ENCODE results near the gene RBFOX2. TPM values are rescaled to one million over a fixed set of nuclear protein-coding genes. Genes with fewer than 3 reads are reported as not detected.

RBFOX2 gene
- total RNA-seq, 1 donor from 2014 or later = 147 TPM

GRCh38 chr22:35966314-35967045 is 62.1 kb downstream of the RBFOX2 start:
- peaks cover 52% of the 10 kb centered on the region for H3K4me1 Mint-ChIP-seq (ENCODE audit: low read depth)
- TF ChIP-seq CTCF (IDR thresholded peaks at IDR 0.05) = peak; percentile 26
- DNase-seq (ENCODE audit: low spot score) = no peak
- no peak overlapping the region for H3K4me3 Mint-ChIP-seq (ENCODE audit: unreplicated experiment)
- H3K36me3 Mint-ChIP-seq (ENCODE audit: low read depth) = no peaks in the 10 kb centered on the region
- no peaks in the 10 kb centered on the region for H3K27me3 Mint-ChIP-seq (ENCODE audit: low read depth)
- H3K9me3 Mint-ChIP-seq (ENCODE audit: low read depth) = no peaks in the 10 kb centered on the region
- H3K27ac Mint-ChIP-seq (ENCODE audit: unreplicated experiment) = no peak overlapping the region

- DNase-seq (ENCODE audit: low spot score) = no peak
- Mint-ChIP-seq H3K27ac (ENCODE audit: unreplicated experiment) (no peak overlapping the region), H3K36me3 (ENCODE audit: low read depth) (no peaks in the 10 kb centered on the region), H3K4me1 (ENCODE audit: low read depth) (peaks cover 44% of the 10 kb centered on the region), H3K27me3 (ENCODE audit: low read depth) (no peaks in the 10 kb centered on the region), H3K4me3 (ENCODE audit: unreplicated experiment) (no peak overlapping the region), H3K9me3 (ENCODE audit: low read depth) (no peaks in the 10 kb centered on the region)
- TF ChIP-seq CTCF (IDR thresholded peaks at IDR 0.05) = no peak
These were observed 65.3 kb downstream of the RBFOX2 start for GRCh38 chr22:35963237-35963810.

- no peak for DNase-seq (ENCODE audit: low spot score)
- peaks cover 30% of the 10 kb centered on the region for H3K4me1 Mint-ChIP-seq (ENCODE audit: low read depth)
- no peaks in the 10 kb centered on the region for H3K27me3 Mint-ChIP-seq (ENCODE audit: low read depth)
- peak overlapping the region; percentile 51 for H3K4me3 Mint-ChIP-seq (ENCODE audit: unreplicated experiment)
- no peaks in the 10 kb centered on the region for H3K36me3 Mint-ChIP-seq (ENCODE audit: low read depth)
- H3K27ac Mint-ChIP-seq (ENCODE audit: unreplicated experiment) = peak overlapping the region; percentile 89
- no peak for TF ChIP-seq CTCF (IDR thresholded peaks at IDR 0.05)
- H3K9me3 Mint-ChIP-seq (ENCODE audit: low read depth) = no peaks in the 10 kb centered on the region
These were observed 66.9 kb downstream of the RBFOX2 start for GRCh38 chr22:35961480-35962295.

- H3K27ac Mint-ChIP-seq (ENCODE audit: unreplicated experiment) = peak overlapping the region; percentile 89
- H3K36me3 Mint-ChIP-seq (ENCODE audit: low read depth) = no peaks in the 10 kb centered on the region
- peaks cover 28% of the 10 kb centered on the region for H3K4me1 Mint-ChIP-seq (ENCODE audit: low read depth)
- DNase-seq (ENCODE audit: low spot score) = no peak
- TF ChIP-seq CTCF (IDR thresholded peaks at IDR 0.05) = no peak
- H3K4me3 Mint-ChIP-seq (ENCODE audit: unreplicated experiment) = no peak overlapping the region
- H3K9me3 Mint-ChIP-seq (ENCODE audit: low read depth) = no peaks in the 10 kb centered on the region
- H3K27me3 Mint-ChIP-seq (ENCODE audit: low read depth) = no peaks in the 10 kb centered on the region
These were observed 67.8 kb downstream of the RBFOX2 start for GRCh38 chr22:35960854-35961253.

GRCh38 chr22:35959121-35959800 is 69.4 kb downstream of the RBFOX2 start:
- TF ChIP-seq CTCF (IDR thresholded peaks at IDR 0.05) = no peak
- no peaks in the 10 kb centered on the region for H3K9me3 Mint-ChIP-seq (ENCODE audit: low read depth)
- no peak overlapping the region for H3K27ac Mint-ChIP-seq (ENCODE audit: unreplicated experiment)
- no peak overlapping the region for H3K4me3 Mint-ChIP-seq (ENCODE audit: unreplicated experiment)
- H3K4me1 Mint-ChIP-seq (ENCODE audit: low read depth) = peaks cover 36% of the 10 kb centered on the region
- no peaks in the 10 kb centered on the region for H3K27me3 Mint-ChIP-seq (ENCODE audit: low read depth)
- no peaks in the 10 kb centered on the region for H3K36me3 Mint-ChIP-seq (ENCODE audit: low read depth)
- no peak for DNase-seq (ENCODE audit: low spot score)

Measured in chondrocyte (in vitro differentiated cells).